Lung (tissue), 12 donors: Measurements from ENCODE around the gene LGR4. TPM values are rescaled to one million over a fixed set of nuclear protein-coding genes. Genes with fewer than 3 reads are reported as not detected.

Experiments used
- ATAC-seq: fragments of 200-7000 bp; cut with Tn5 transposase; one replicate; pipeline ENCODE4 v1.9.1; 2020; ENCODE audit warnings: moderate number of reproducible peaks; ENCODE audit not compliant: insufficient read depth, low FRiP score
- DNase-seq, 3 donors: peaks; one replicate each; pipeline ENCODE4 v3.0.0-alpha.2; 2013 to 2017
- H3K27ac ChIP-seq, 2 donors: one replicate each; pipeline ENCODE4 v1.5.1; 2013; ENCODE audit warnings: mild to moderate bottlenecking in 2 of 2, moderate library complexity in 2 of 2, control low read depth in 1 of 2, inconsistent platforms in 1 of 2, low read depth in 1 of 2, low read length in 1 of 2
- H3K27me3 ChIP-seq, 3 donors: one replicate each; pipeline ENCODE4 v1.5.1; 2013; ENCODE audit warnings: low read length in 2 of 3; ENCODE audit not compliant: control insufficient read depth in 3 of 3, insufficient read depth in 3 of 3
- H3K36me3 ChIP-seq, 4 donors: one replicate each; pipeline ENCODE4 v1.5.1; 2013; ENCODE audit warnings: low read length in 4 of 4, mild to moderate bottlenecking in 1 of 4, moderate library complexity in 1 of 4; ENCODE audit not compliant: control insufficient read depth in 4 of 4, insufficient read depth in 4 of 4
- H3K4me1 ChIP-seq, 5 donors: one replicate each; pipeline ENCODE4 v1.5.1; 2013; ENCODE audit warnings: low read length in 5 of 5, mild to moderate bottlenecking in 2 of 5, moderate library complexity in 1 of 5; ENCODE audit not compliant: control insufficient read depth in 5 of 5, insufficient read depth in 5 of 5
- H3K4me3 ChIP-seq: one replicate; pipeline ENCODE4 v1.5.1; 2013; ENCODE audit warnings: mild to moderate bottlenecking, control low read depth, moderate library complexity
- H3K9ac ChIP-seq, 2 donors: one replicate each; pipeline ENCODE4 v1.5.1; 2013; ENCODE audit warnings: low read length in 2 of 2, control low read depth in 1 of 2; ENCODE audit not compliant: insufficient read depth in 1 of 2
- H3K9me3 ChIP-seq, 4 donors: one replicate each; pipeline ENCODE4 v1.5.1; 2013; ENCODE audit warnings: low read length in 3 of 4, mild to moderate bottlenecking in 1 of 4, moderate library complexity in 1 of 4; ENCODE audit not compliant: control insufficient read depth in 4 of 4, insufficient read depth in 3 of 4
- CTCF ChIP-seq: IDR thresholded peaks from 2 replicates; pipeline ENCODE4 v1.5.1; 2012; ENCODE audit warnings: mild to moderate bottlenecking; ENCODE audit errors: control extremely low read depth, extremely low read depth
- WGBS, 2 donors: extraction: QIAGEN DNeasy Blood & Tissue Kit; methylation state at CpG; one replicate each; pipeline ENCODE4 v1.1.7; 2013; 5-methylcytosine and 5-hydroxymethylcytosine counted together
- polyA plus RNA-seq, 2 donors: library from polyadenylated mRNA; stranded (reverse); fragments of 200-250 nt; gene quantifications; one replicate each; pipeline ENCODE4 v1.2.1, GENCODE V29; 2013
- total RNA-seq, 2 donors: library from RNA; depleted of rRNA in 1 of 2; stranded (reverse); fragments of >200 nt in 1 of 2; gene quantifications; one replicate each; pipeline ENCODE4 v1.2.1, GENCODE V29; 2014 to 2021
- donor health status: control.
- donor health status: control.
- donor health status: Bipolar disorder and iron deficiency.
- donor health status: healthy.
- donor health status: DM: yes; HTN: yes; CAD: no.

The LGR4 gene
- total and polyA plus RNA-seq, 4 donors, result 2.2 to 29.2 (median 3.7) TPM

GRCh38 chr11:27427183-27427980 lies 45.2 kb downstream of the LGR4 start:
- H3K27ac ChIP-seq, result no peak overlapping the region
- WGBS, 2 donors, result 76 to 85% methylated on average over 7 of the region's 7 CpGs
- H3K27me3 ChIP-seq, result peaks cover 0 to 9% (median 0%) of the 10 kb centered on the region in 3 donors
- ATAC-seq (no peak), DNase-seq (peak in 1 of 3 donors; percentile 38)
- H3K4me3 ChIP-seq, result no peak overlapping the region
- no peaks in the 10 kb centered on the region for H3K36me3 ChIP-seq
- no peak overlapping the region for H3K9ac ChIP-seq
- peaks cover 0 to 28% (median 7%) of the 10 kb centered on the region in 5 donors for H3K4me1 ChIP-seq
- no peak for TF ChIP-seq CTCF
- H3K9me3 ChIP-seq, result no peaks in the 10 kb centered on the region

GRCh38 chr11:27425814-27426213 lies 46.8 kb downstream of the LGR4 start:
- 89 to 93% methylated on average over 2 of the region's 2 CpGs for WGBS, 2 donors
- H3K27ac ChIP-seq, result no peak overlapping the region
- H3K4me1 ChIP-seq, result peaks cover 0 to 27% (median 13%) of the 10 kb centered on the region in 5 donors

GRCh38 chr11:27423125-27423524 lies 49.5 kb downstream of the LGR4 start:
- ATAC-seq, result no peak
- 25 to 71% methylated on average over 4 of the region's 4 CpGs for WGBS, 2 donors
- H3K4me1 ChIP-seq, result peaks cover 0 to 20% (median 16%) of the 10 kb centered on the region in 5 donors
- no peak overlapping the region for H3K4me3 ChIP-seq
- peaks cover 0 to 4% (median 0%) of the 10 kb centered on the region in 3 donors for H3K27me3 ChIP-seq
- H3K9ac ChIP-seq, result no peak overlapping the region
- no peak overlapping the region for H3K27ac ChIP-seq
- peak; percentile 86 to 94 (median 91) for DNase-seq
- no peak for TF ChIP-seq CTCF
- H3K9me3 ChIP-seq, result no peaks in the 10 kb centered on the region
- H3K36me3 ChIP-seq, result no peaks in the 10 kb centered on the region

More at GRCh38 chr11:27425814-27426213, 46.8 kb downstream of the LGR4 start:
- TF ChIP-seq CTCF, result no peak
- H3K9ac ChIP-seq, result no peak overlapping the region
- H3K9me3 ChIP-seq, result no peaks in the 10 kb centered on the region
- H3K27me3 ChIP-seq, result peaks cover 0 to 9% (median 0%) of the 10 kb centered on the region in 3 donors
- H3K4me3 ChIP-seq, result no peak overlapping the region
- no peaks in the 10 kb centered on the region for H3K36me3 ChIP-seq
- ATAC-seq (no peak), DNase-seq (no peak)
